EL (cell line): ENCODE data around the gene RUNX3.
"Not testable (repeated sequence)": the region's sequence is repeated elsewhere in the genome, so short reads cannot be mapped to it uniquely, and the experiment has no call there.

Experiments
- DNase-seq: peaks from one replicate; pipeline ENCODE4 v3.0.0-alpha.2; 2016

The RUNX3 gene

GRCh38 chr1:24930260-24931145 lies at the start of gene RUNX3:
TSS of gene RUNX3 (minus strand) at chr1:24930276. CDS start at chr1:24929868, 408 bp downstream.
- DNase-seq = peak; percentile 73

- DNase-seq = not testable (repeated sequence)
Measured at GRCh38 chr1:24979232-24979631, 49.2 kb upstream of the RUNX3 start.

GRCh38 chr1:24978383-24979032 lies 48.4 kb upstream of the RUNX3 start:
- no peak for DNase-seq

GRCh38 chr1:24975391-24975790 lies 45.3 kb upstream of the RUNX3 start:
- DNase-seq = no peak

GRCh38 chr1:24973315-24973714 lies 43.2 kb upstream of the RUNX3 start:
- no peak for DNase-seq

GRCh38 chr1:24972915-24973242 lies 42.8 kb upstream of the RUNX3 start:
- DNase-seq = no peak

GRCh38 chr1:24972221-24972914 lies 42.3 kb upstream of the RUNX3 start:
- DNase-seq = no peak

- DNase-seq = peak; percentile 38
Measured at GRCh38 chr1:24970926-24971875, 41.1 kb upstream of the RUNX3 start.

GRCh38 chr1:24970399-24970753 lies 40.3 kb upstream of the RUNX3 start:
- peak; percentile 58 for DNase-seq

- DNase-seq = no peak
Measured at GRCh38 chr1:24969596-24970398, 39.7 kb upstream of the RUNX3 start.

GRCh38 chr1:24968941-24969585 lies 39.0 kb upstream of the RUNX3 start:
- no peak for DNase-seq

- DNase-seq = no peak
Measured at GRCh38 chr1:24967962-24968361, 37.9 kb upstream of the RUNX3 start.

GRCh38 chr1:24967555-24967954 lies 37.5 kb upstream of the RUNX3 start:
- DNase-seq = no peak

GRCh38 chr1:24966724-24967346 lies 36.8 kb upstream of the RUNX3 start:
- DNase-seq = peak; percentile 82

- no peak for DNase-seq
Measured at GRCh38 chr1:24966121-24966723, 36.1 kb upstream of the RUNX3 start.

- DNase-seq = no peak
Measured at GRCh38 chr1:24965571-24965930, 35.5 kb upstream of the RUNX3 start.

GRCh38 chr1:24964811-24965570 lies 34.9 kb upstream of the RUNX3 start:
- DNase-seq = peak; percentile 20

GRCh38 chr1:24963943-24964693 lies 34.0 kb upstream of the RUNX3 start:
- no peak for DNase-seq
